DND-41 (cell line): ENCODE measurements around the gene CNTFR.

Experiments used
- ATAC-seq: fragments of 200-7000 bp; cut with Tn5 transposase; 3 replicates; pipeline ENCODE4 v1.9.1; 2021; ENCODE audit warnings: low read depth; ENCODE audit not compliant: insufficient read depth
- DNase-seq: peaks from one replicate; pipeline ENCODE4 v3.0.0-alpha.2; 2020
- H2AFZ ChIP-seq: 2 replicates; pipeline ENCODE4 v1.6.0; 2012; ENCODE audit warnings: low read depth, low read length
- H3K27ac ChIP-seq: 2 replicates; pipeline ENCODE4 v1.5.1; 2012; ENCODE audit warnings: low read length, inconsistent platforms
- H3K27me3 ChIP-seq: fragments of 200-600 bp; sonication (generic); 2 replicates; pipeline ENCODE4 v1.6.0; 2012; ENCODE audit warnings: low read length, mild to moderate bottlenecking, inconsistent platforms; ENCODE audit not compliant: insufficient read depth, poor library complexity
- H3K36me3 ChIP-seq: 2 replicates; pipeline ENCODE4 v1.5.1; 2012; ENCODE audit warnings: low read length, inconsistent platforms; ENCODE audit not compliant: insufficient read depth
- H3K4me1 ChIP-seq: 2 replicates; pipeline ENCODE4 v1.5.1; 2012; ENCODE audit warnings: mild to moderate bottlenecking, low read length; ENCODE audit not compliant: insufficient read depth
- H3K4me2 ChIP-seq: 2 replicates; pipeline ENCODE4 v1.6.0; 2012; ENCODE audit warnings: mild to moderate bottlenecking, moderate library complexity, low read length, inconsistent platforms; ENCODE audit not compliant: insufficient read depth
- H3K4me3 ChIP-seq, 2 experiments: fragments of 200-600 bp in 1 of 2; shearing (Covaris generic) in 1 of 2; 2 replicates each; pipeline ENCODE4 v1.5.1; 2012 to 2016; ENCODE audit warnings: inconsistent platforms in 2 of 2, low read length in 2 of 2, mild to moderate bottlenecking in 2 of 2, low read depth in 1 of 2, moderate library complexity in 1 of 2
- H3K79me2 ChIP-seq: 2 replicates; pipeline ENCODE4 v1.6.0; 2012; ENCODE audit warnings: low read length, inconsistent platforms; ENCODE audit not compliant: insufficient read depth
- H3K9ac ChIP-seq: 2 replicates; pipeline ENCODE4 v1.6.0; 2012; ENCODE audit warnings: low read depth, mild to moderate bottlenecking, inconsistent platforms, low read length, moderate library complexity
- H3K9me3 ChIP-seq: 2 replicates; pipeline ENCODE4 v1.5.1; 2012; ENCODE audit warnings: low read length, moderate library complexity, mild to moderate bottlenecking, inconsistent platforms; ENCODE audit not compliant: insufficient read depth, severe bottlenecking
- H4K20me1 ChIP-seq: 2 replicates; pipeline ENCODE4 v1.6.0; 2012; ENCODE audit warnings: low read length; ENCODE audit not compliant: insufficient read depth
- CTCF ChIP-seq: IDR thresholded peaks from 2 replicates; pipeline ENCODE4 v1.5.1; 2012; ENCODE audit warnings: borderline replicate concordance, low read length, moderate library complexity, mild to moderate bottlenecking; ENCODE audit not compliant: poor library complexity, severe bottlenecking; ENCODE audit errors: extremely low read depth
- EZH2 ChIP-seq: IDR thresholded peaks from 3 replicates; pipeline ENCODE4 v1.6.1; 2012; ENCODE audit warnings: borderline replicate concordance, low read depth, mild to moderate bottlenecking, moderate library complexity, low read length, inconsistent platforms; ENCODE audit not compliant: severe bottlenecking

Gene CNTFR

DNA sequence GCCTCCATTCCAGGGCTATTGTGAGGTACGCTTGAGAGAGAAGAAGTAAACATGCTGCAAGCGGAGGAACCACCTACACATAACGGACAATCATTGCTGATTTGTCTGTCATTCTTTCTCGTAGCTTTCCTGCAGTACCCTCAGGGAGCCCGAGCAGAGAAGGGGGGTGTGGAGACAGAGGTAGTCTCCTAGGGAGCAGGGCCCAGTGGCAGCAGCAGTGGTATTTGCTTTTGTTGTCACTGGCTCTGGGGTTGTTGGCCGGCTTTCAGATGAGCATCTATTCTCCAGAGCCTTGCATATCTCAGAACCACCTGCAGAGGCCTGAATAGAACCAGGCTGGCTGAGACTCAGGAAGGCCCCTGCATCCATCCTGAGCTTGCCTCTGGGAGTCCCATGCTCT, 86.6 kb downstream of the CNTFR start:
- H2AFZ ChIP-seq, result no peak overlapping the region
- H3K4me3 ChIP-seq, result no peak overlapping the region
- H3K79me2 ChIP-seq, result no peaks in the 10 kb centered on the region
- H3K27ac ChIP-seq, result no peak overlapping the region
- H4K20me1 ChIP-seq, result no peaks in the 10 kb centered on the region; the same call in 1 of the 2 replicates
- DNase-seq, result no peak
- TF ChIP-seq CTCF, result no peak
- no peak for TF ChIP-seq EZH2
- no peaks in the 10 kb centered on the region for H3K9me3 ChIP-seq
- H3K4me1 ChIP-seq, result no peaks in the 10 kb centered on the region
- no peaks in the 10 kb centered on the region for H3K36me3 ChIP-seq
- ATAC-seq, result no peak
- H3K27me3 ChIP-seq, result peaks cover 6% of the 10 kb centered on the region
- no peak overlapping the region for H3K9ac ChIP-seq
- H3K4me2 ChIP-seq, result no peak overlapping the region

DNA sequence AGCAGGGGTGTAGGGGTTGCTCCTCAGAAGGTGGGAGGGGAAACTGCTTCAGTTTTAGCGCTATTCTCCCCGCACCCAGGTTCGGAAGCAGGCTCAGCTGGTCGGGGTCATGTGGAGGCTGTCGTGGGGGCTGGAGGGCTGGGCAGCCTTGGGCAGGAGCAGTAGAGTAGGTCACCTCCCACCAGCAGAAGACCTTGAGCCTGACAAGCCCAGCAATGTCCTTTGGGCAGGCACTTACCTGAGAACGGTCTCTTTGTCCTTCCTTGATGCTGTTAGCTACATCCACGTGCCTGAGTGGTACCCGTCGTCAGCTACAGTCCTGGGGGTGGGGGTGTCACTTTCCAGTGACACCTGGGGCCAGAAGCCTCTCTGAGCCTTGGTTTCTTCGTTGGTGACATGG, 87.1 kb downstream of the CNTFR start:
- H3K79me2 ChIP-seq, result no peaks in the 10 kb centered on the region
- H3K27ac ChIP-seq, result no peak overlapping the region
- ATAC-seq, result no peak
- H3K4me1 ChIP-seq, result no peaks in the 10 kb centered on the region
- no peak for TF ChIP-seq EZH2
- TF ChIP-seq CTCF, result no peak
- H2AFZ ChIP-seq, result no peak overlapping the region
- H3K4me2 ChIP-seq, result no peak overlapping the region
- no peak for DNase-seq
- H3K9ac ChIP-seq, result no peak overlapping the region
- no peaks in the 10 kb centered on the region for H3K9me3 ChIP-seq
- peaks cover 6% of the 10 kb centered on the region for H3K27me3 ChIP-seq
- H4K20me1 ChIP-seq, result no peaks in the 10 kb centered on the region; the same call in 1 of the 2 replicates
- H3K4me3 ChIP-seq, result no peak overlapping the region
- no peaks in the 10 kb centered on the region for H3K36me3 ChIP-seq

DNA sequence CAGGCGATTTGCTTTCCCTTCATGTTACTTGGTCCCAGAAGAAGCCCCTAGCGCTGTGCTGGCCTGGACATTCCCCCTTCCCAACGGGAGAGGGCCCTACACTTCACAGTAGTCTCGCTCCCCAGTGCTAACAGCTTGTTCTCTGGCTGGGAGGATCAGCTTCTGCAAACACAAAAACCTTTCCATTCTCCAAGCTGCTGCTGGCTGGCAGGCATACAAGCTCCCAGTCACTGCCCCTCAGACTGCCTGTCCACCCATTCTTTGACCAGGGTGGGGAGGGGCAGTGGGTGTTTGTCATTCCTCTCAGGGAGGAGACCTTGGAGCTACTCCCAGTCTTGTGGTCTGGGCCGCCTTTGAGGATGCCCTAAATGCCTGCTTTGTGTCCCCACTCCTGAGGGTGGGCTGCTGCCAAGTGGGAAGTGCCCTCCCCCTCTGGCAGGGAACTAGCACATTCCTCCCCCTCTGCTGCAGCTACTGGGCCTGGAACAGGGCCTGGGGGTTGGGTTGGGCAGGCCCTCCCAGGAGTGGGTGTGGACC, 87.6 kb downstream of the CNTFR start:
- Histone ChIP-seq H2AFZ (no peak overlapping the region), H3K36me3 (no peaks in the 10 kb centered on the region), H3K27me3 (peaks cover 6% of the 10 kb centered on the region), H4K20me1 (no peaks in the 10 kb centered on the region; the same call in 1 of the 2 replicates), H3K4me2 (no peak overlapping the region), H3K4me1 (no peaks in the 10 kb centered on the region), H3K27ac (no peak overlapping the region), H3K4me3 (no peak overlapping the region), H3K9me3 (no peaks in the 10 kb centered on the region), H3K9ac (no peak overlapping the region), H3K79me2 (no peaks in the 10 kb centered on the region)
- no peak for DNase-seq
- no peak for ATAC-seq
- TF ChIP-seq CTCF (no peak), EZH2 (no peak)
